Activated CD4-positive, CD25-positive, alpha-beta regulatory T cell treated with anti-CD3 and anti-CD28 coated beads, Interleukin-2, amount 50 U/mL, for 16 hours (primary cell): ENCODE data around the gene ALS2CL.

Experiments
- DNase-seq: peaks from one replicate; pipeline ENCODE4 v3.0.0-alpha.2; 2020; ENCODE audit warnings: low read depth, low spot score

Gene ALS2CL

DNA sequence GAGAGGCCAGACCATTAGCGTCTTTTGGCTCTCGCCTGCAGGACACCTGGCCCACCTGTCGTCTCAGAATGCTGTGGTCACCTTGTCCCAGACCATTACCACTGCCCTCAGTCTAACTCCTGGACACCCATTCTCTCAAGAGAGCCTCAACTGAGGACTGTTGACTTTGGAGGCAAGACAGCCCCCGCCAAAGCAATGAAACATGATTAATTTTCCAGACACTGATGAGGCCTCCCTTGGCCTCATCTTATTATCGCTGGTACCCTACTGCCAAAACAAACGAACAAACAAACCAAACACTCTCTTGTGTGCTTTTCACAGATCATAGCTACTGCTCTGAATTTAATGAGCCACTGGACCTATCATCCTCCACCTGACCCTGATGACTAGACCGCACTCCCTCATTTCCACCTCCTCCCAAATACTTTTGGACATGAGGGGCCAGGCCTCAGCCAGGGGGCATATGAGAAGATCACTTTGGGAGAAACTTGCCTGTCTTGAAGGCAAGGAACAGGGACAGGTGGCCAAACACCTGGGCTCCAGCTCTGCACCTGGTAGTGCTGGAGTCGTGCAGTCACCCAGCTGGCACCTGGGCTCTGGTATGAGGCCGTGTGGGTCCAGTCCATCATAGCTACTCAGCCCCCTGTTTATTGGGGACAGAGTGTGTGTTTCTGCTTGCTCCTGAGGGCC is 27.6 kb downstream of the ALS2CL start:
- no peak for DNase-seq

DNA sequence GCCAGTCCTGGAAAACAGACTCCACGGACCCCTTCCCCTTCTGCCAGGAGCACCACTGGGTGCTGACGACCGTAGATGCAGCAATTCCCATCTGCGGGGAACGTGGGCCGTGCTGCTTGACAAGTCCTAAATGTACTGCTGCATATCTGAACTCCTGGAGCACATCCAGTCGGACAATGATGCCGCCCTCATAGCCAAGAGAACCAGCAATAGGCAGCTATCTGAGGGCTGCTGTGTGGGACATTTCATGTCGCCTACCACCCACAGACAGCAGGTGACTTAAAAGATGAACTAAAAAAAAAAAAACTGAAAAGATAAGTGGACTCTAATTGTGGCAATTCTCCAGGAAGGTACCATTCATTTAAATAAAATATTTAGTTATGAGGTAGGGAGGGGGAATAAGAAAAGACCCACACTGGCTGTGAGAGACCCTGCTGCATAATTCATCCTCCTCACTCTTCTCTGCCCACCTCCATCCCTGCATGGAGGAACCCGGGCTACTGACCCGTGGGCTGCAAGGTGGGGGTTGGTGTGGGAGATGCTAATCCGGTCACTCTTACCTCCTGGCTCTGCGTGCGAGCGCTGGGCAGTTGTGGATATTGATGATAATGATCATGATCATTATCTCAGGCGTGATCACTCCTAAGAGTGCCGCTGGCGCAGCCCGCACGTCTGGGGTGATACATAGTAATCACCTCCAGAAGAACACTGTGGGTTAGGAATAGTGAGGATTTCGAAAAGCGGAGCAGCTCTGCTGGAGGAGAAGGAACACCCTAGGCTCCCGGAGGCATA is 28.3 kb downstream of the ALS2CL start:
- no peak for DNase-seq

DNA sequence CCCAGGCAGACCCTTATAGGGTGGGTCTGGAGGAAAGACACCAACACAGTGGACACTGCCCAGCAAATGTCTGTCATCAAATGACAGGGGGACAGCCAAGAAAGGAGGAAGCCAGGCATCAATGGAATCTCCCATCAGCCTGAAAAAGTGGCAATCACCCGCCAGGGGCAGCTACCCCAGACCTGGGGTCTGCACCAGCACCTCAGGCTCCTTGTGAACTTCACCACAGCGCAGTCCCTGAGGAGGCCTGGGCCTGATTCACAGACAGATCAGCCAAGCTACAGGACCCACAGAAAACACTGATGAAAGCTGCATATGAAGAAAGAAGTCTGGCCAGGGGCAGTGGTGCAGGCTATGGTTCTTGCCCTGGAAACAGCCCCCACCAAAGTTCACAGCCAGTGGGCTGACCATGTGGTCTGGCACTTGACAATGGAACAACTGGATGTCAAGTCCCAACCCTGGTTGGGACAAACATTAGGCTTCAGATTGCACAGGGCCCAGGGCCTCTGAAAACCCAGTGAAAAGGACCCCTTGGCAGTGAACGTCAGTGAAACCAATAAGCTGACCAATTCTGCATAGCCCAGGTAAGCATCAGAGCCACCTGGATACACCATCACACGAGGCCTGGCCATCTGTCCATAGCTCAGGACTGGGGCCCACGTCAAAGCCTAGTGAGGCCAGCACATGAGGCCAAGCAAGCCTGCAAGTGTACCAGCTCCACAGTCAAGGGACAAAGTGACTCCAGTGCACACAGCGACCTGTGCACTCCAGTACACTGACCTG is 29.1 kb downstream of the ALS2CL start:
- no peak for DNase-seq

DNA sequence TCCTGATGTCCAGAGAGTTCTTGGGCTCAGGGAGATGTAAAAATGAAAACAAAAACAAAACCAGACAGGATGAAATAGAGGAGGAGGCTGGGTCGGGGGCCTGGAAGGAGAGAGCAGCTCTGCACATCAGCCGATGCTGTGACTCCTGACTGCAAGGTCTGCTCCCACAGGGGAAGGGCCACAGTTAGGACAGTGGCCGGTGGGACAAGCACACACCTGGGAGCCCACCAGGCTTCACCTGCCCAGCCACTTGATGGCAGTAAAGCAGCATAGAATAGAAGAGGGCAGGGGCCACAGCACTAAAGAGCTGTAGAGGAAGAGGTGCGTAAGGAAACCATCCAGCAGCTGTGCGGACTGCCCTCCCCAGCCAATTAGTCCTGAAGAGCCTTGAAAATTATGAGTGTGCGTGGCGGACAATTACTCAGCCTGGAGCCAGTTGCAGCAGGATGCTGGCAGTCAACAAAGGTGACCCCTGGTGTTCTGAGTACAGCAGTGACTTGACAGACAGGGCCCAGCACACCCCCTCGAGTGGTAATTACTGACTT is 29.8 kb downstream of the ALS2CL start:
- no peak for DNase-seq

DNA sequence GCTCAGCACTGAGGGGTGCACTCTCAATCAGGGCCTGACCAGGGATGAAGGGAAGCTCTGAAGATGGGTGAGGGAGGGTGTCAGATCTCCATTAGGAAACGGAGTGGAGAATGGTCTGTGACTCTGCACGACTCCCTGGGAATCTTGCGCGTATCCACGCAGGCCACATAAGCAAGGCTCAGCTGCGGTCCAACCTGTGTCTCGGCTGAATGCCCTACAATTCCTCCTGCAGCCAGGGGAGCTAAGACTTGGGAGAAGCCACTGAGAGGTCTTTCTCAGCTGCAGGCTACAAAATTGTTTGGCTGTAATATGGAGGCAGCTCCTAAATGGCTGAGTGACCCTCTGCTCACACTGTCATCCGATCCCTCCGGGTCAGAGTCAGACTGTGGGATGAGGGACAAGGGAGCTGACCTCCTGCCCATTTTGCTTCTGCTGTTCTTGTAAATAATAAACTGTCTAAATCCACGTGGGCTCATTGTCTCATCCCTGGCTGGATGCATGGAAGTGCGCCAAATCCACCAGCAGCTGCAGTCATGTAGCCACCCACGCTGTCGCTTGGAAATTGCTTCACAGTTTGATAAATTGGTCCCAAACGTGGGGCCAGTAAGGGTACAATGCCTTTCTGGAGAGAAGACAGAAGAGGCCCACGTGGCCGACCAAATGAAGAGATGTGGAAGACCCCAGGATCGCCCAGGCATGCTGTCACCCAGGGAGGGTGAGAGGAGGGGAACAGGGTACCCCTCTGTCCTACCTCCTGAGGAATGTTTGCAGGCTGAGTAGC is 30.5 kb downstream of the ALS2CL start:
- DNase-seq: no peak

DNA sequence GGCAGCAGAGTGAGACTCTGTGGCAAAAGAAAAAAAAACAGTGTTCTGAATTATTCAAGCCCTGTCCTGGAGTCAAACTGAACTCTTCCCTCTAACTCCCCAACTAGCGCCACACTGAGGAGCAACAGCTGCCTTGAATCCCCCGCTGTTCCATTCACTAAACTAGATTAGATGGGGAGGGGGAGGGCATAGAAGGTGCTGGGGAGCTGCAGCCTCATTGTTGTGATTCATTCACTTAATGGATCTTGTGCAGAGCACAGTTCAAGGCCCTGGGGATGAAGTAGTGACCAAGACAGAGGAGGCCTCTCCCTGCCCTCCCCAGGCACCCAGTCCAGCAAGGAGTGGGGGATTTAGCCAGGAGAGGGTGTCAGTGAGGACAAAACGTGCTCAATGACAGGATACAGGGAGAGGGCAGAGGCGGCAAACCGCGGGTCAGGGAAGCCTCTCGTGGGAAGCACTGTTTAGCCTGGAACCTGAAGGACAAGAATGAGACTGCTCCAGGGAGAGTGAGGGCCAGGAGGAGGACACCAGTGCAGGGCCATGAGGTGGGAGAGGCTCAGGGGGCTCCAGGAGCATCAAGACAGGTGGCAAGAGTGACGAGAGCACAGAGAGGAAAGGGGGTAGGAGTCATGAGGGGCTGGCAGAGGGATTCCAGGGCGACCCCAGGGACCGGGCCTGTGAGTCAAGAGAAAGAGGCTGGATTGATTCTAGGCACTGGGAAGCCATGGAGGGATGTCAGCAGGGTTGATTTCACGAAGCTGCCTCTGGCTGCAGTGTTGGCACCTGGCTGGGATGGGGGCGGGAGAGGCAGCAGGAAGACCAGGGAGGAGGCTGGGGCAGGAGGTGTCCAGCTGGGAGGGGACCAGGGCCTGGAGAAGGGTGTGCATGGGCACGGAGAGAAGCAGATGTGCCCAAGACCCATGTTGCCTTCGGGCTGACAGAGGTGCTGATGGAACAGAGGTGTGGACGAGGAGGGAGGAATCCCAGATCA is 31.4 kb downstream of the ALS2CL start:
- no peak for DNase-seq

DNA sequence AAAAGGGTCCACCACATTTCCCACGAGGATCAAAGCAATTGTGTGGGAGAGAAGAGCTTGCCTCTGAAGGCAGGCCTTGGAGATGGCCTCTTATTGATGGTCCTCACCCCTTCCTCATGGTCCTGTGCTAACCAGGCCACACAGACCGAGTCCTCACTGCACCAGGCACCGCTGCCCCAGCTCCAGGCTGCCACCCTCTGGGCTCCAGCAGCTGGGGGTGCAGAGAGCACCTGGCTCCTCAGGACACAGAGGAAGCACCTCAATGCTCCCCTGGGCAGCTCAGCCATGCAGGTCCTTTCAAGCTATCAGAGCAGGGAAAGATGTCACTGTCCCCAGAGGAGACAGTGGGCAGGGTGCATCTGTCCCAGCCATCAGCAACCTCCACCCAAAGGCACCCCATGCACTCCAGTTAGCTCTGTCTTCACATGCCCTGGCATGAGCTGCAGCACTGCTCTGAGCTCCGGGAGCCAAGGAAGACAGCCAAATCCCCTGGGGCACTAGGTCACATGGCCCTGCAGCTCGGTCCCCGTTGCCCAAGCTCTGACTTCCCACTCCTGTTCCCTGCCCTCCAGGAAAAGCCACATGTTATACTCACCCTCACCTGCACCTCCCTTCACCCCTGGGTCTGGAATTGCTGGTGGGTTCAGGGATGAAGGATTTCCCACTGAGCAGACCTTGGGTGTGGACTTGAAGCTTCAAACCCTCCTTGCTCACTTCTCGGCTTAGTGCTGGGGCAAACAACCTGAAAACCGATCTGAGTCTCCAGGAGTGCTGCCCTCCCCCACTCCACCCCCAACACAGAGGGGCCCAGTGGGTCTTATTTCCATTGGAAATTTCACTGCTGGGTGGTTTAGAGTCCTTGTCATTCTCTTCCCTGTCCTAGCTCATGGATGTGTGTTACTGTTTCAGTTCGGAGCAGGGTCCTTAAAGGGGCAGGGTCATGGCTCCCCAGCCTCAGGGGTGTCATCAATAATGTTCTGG is 32.6 kb downstream of the ALS2CL start:
- DNase-seq: no peak

DNA sequence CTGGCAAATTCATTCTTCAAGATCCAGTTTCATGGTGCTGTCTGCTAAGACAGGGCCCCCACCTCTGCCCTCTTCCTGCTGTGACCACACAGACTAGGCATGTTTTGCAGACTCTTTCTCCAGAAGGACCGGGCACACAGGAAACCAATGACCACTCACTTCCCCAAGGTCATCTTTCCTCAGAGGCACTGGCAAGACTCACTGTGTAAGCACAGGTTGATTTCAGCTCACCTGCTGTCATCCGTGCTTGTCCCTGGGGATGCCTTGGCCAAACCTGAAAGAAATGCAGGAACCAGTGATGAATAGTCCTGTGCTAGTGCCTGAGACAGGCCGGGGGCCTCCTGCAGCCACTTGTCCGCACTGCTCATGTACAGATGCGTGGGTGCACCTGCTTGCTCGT is 33.5 kb downstream of the ALS2CL start:
- no peak for DNase-seq

DNA sequence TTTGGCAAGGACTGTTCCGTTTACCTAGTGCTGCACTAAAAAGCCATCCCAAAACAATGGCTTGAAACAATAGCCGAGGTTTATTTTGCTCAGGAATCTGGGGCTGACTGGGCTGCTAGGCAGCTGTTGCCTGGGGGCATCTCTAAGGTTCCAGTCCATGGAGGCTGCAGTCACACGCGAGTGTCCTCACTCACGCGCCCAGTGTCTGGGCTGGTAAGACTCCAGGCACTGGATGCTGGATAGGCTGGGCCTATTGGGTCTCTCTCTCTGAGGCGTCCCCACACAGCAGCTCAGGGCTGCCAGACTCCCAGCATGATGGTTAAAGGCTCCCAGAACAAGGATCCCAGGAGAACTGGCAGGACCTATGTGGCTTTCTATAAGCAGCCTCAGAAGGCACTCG is 34.2 kb downstream of the ALS2CL start:
- no peak for DNase-seq

DNA sequence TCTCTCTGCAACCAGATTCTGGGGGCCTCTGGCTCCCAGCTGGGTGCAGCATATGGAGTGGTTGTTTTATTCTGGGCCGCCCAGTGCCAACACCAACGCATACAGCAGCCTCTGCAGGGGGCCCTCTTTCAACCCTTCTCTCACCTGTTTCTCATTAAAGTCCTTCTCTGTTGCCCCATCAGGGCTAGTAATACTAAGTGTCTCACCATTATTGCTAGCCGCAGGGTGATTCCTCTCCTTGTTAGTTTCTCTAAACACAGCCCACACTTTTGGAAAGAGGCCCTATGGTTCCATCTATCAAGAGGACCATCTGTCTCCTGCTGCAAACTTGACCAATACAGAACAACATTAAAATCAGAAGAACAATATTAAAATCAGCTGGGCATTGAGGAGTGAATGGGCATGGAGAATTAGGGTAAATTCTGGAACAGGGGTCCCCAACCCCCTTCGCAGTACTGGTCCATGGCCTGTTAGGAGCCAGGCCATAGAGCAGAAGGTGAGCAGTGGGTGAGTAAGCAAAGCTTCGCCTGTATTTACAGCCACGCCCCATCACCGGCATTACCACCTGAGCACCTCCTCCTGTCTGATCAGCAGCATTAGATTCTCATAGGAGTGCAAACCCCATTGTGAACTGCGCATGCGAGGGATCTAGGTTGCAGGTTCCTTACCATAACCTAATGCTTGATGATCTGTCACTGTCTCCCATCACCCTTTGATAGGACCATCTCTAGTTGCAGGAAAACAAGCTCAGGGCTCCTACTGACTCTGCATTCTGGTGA is 36.5 kb downstream of the ALS2CL start:
- DNase-seq: no peak

DNA sequence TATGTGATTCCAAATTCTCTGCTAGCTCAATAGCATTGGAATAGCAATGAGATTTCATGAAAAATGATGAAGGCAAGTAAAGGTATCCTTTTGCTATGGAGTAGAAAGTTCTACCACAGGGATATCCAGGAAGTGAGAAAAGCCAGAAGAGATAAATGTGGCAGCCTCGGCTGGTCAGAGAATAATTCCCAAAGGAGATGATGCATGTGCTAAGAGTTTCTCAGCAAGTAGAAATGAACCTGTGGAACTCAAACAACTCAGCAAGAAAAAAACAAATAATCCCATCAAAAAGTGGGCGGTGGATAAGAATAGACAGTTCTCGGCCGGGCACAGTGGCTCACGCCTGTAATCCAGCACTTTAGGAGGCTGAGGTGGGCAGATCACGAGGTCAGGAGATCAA is 38.2 kb downstream of the ALS2CL start:
- DNase-seq: no peak

DNA sequence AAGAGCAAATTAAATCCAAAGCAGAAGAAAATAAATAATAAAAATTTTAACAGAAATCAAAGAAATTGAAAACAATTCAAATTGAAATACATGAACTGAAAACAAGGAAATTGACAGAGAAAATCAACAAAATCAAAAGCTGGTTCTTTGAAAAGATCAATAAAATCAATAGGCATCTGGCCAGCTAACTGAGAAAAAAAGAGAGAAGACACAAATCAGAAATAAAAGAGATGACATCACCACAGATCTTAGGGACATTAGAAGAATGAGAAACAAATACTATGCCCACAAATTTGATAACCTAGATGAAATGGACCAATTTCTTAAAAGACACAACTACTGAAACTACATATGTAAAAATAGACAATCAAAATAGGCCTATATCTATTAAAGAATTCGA is 42.4 kb downstream of the ALS2CL start:
- DNase-seq: no peak

DNA sequence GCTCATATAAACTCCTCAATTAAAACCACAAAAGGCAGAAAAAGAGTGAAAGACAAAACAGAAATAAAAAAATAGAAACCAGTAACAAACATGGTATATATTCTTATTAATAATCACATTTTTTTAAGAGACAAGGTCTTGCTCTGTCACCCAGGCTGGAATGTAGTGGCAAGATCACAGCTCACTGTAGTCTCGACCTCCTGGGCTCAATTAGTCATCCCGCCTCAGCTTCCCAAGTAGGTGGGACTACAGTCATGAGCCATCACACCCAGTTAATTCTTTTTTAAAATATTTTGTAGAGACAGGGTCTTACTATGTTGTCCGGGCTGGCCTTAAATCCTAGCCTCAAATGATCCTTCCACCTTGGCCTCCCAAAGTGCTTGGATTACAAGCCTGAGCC is 44.0 kb downstream of the ALS2CL start:
- DNase-seq: no peak

DNA sequence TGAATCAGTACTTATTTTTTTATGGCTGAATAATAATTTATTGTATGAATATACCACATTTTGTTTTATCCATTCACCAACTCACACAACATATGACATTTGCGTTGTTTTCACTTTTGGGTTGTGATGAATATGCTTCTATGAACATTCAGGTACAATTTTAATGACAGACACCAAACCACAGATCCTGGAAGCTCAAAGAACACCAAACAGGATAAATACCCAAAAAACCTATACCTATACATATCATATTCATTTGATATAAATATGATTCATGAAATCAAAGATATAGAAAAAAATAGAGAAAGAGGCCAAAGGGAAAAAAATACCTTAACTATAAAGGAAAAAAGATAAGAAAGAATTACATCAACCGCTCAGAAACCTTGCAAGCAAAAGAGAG is 45.4 kb downstream of the ALS2CL start:
- no peak for DNase-seq

DNA sequence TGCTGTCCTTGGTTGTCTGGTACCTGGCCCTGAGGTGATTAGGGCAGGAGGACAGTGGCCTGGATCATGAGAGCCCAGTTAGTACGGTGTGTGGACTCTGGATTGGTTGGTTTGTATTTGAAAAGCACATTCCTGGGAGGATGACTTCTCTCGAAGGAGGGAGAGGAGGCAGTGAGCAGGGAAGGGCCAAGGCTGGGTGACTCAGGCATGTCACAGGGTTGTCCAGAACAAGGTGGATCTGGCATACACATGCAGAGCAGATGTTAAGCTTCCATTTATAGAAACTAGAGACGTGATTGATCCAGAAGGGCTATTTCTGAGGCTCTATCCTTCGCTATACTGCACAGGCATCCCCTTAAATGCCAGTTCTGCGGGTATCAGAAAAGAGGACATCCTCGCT is 46.8 kb downstream of the ALS2CL start:
- no peak for DNase-seq

DNA sequence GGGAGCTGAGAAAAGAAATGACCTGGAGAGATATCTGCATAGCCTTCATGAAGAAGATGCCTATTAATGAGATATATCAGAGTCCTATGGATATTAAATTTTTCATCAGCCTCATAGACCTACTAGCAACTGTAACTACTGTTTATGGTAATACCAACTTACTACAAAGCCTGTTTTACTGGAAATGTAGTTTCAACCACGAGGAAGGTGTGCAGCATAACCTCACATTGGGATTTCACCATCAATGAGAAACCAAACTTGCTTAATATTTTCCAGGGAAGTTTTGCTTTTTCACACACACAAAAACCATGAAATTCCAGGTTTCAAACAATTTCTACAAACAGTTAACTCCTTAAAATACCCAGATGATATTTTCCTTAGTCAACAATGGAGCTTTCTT is 49.8 kb downstream of the ALS2CL start:
- no peak for DNase-seq

DNA sequence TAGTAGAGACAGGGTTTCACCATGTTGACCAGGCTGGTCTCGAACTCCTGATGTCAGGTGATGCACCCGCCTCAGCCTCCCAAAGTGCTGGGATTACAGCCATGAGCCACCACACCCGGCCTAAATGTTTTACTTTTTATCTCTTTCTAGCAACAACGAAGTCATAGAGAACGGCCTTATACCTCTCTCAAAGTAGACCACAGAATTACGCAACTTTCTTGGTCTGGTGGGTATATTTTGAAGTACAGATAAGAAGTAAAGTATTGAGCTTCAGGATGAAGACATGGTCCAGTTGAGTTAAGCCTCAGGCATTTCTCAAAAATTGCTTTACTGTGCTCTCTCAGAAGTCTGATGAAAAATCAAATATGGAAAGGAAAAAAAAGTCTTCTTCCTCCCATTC is 50.5 kb downstream of the ALS2CL start:
- DNase-seq: no peak

DNA sequence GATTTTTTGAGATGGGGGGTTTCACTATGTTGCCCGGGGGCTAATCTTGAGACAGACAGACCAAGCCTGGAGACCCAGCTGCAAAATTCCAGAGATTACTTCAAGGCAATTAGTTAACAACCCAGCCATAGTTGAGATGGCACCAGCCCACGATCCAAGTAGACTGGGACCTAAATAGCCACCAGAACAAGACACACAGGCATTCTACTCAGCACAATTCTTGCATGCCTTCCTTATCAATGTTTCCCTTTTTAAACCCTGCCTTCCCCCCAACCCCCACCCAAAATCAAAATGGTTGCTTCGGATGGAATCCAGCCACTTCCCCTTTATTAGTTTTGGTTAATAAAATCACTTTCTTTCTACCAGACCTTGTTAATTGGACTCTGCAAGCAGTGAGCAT is 52.6 kb downstream of the ALS2CL start:
- no peak for DNase-seq
